GM19468 (cell line): ENCODE results near the gene SIRPB2.
A peak's percentile ranks its signal among the peaks of the same experiment; 100 is the strongest.
"Not testable (repeated sequence)": the region's sequence is repeated elsewhere in the genome, so short reads cannot be mapped to it uniquely, and the experiment has no call there.

ENCODE experiments used
- ATAC-seq: cut with Tn5 transposase; IDR thresholded peaks from one replicate; pipeline ENCODE4 v1.9.1; 2021; ENCODE audit warnings: mild to moderate bottlenecking, moderate library complexity, moderate number of reproducible peaks; ENCODE audit not compliant: unreplicated experiment; ENCODE audit errors: extremely low read depth

SIRPB2 gene

DNA sequence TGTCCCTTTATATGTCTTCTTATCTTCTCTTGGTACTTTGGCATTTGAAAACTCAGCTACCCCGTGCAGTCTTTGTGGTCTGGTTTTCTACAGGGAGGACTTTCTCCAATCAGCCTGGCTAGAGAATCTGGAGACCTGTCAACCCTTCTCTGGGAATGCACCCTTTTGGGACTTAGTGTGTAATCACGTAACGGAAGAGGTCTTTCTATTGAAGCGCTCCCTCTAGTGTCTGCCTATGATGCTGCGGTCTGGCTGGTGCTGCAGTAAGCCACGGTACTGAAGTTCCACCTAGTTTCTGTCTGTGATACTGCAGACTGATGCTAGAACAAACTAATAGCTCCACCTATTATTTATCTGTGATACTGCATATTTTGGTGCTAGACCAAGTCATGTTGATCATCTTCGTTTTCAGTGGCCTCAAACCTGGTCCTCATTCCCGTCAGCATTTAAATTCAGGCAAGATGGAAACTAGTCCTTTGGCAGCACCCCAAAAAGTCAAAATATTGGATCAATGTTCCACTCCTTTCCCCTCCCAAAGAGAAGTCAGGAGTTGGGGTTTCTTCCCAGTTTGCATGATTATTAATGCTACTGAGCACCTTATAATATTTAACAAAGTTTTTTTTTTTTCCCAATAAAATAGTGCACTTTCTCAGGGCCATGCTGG is 12.5 kb upstream of the SIRPB2 start:
- peak; percentile 84 for ATAC-seq

DNA sequence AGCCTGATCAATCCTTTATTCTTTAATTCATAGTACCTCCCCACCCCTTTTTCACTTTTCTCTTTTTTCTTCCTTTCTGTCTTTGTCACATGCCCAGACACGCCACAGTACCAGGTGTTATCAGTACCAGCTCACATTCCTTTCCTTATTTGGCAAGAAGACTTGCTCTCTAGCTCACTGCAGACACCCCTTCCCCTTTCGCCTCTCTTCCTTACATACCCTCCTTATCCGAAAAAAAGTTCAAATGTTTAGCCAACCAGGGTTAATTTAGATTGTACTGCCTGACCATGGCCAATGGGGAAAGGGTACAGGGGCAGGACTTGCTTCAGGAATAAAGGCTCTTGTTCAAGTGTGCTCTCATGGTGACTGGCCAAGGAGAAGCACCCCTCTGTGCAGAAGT is 9.3 kb upstream of the SIRPB2 start:
- ATAC-seq: no peak

DNA sequence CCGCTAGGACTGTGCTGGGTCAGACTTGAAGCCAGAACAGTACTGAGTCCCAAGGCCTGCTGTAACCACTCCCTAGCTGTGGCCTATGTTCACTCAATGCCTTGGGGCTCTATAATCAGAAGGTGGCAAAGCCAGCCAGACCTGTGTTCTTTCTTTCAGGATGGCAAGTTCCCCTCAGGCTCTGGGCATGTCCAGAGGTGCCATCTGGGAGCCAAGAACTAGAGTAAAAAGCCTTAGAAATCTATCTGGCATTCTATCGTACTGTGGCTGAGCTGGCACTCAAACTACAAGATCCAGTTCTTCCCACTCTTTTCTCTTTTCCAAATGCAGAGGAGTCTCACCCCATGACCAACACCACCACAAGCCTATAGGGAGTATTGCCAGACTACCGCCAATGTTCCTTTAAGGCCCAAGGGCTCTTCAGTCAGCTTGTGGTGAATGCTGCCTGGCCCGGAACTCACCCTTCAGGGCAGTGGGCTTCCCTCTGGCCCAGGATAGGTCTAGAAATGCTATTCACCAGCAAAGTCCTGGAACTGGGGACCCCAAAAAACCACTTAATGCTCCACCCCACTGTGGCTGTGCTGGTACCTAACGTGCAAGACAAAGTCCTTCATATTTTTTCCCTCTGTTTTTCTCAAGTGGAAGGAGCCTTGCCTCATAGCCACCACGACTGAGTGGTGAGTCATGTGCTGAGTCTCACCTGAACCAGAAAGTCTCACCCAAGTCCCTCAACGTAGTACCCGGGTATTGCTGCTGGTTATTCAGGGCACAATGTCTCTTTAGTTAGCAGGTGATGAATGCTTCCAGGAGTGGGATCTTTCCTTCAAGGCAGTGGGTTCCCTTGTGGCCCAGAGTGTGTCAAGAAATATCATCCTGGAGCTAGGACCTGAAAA is 8.6 kb upstream of the SIRPB2 start:
- no peak for ATAC-seq

GRCh38 chr20:1497371-1497770 is 6.2 kb upstream of the SIRPB2 start:
- not testable (repeated sequence) for ATAC-seq

DNA sequence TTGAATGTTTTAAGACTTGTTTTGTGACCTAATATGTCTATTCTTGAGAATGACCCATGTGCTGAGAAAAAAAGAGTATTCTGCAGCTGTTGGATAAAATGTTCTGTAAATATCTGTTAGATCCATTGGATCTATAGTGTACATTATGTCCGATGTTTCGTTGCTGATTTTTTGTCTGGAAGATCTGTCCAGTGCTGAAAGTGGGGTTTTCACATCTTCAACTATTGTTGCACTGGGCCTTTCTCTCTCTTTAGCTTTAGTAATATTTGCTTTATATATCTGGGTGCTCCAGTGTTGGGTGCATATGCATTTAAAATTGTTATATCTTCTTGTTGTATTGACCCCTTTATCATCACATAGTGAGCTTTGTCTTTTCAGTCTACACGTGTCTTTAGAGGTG is 5.7 kb upstream of the SIRPB2 start:
- no peak for ATAC-seq

GRCh38 chr20:1494436-1494835 is 3.2 kb upstream of the SIRPB2 start:
- ATAC-seq: no peak

DNA sequence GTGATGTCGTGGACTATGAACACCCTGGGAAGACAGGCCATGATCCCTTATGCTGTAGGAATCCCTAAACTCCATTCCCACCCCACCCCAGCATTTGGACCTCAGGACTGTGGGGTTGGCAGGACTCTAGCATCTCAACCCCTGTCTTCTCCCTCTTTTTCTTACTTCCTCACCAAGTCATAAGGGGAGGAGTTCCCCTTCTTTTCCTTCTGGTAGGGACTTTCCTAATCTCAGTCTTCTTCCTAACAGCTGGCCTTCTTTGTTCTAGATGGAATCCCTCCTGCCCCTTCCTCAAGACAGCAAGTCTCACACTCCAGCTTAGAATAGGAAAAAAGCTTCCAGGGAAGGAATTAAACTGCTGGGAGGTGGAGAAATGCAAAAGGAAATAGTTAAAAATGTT is 2.3 kb upstream of the SIRPB2 start:
- no peak for ATAC-seq

- ATAC-seq: no peak
Observed at GRCh38 chr20:1491860-1492642, 831 bp upstream of the SIRPB2 start.

- no peak for ATAC-seq
Observed at GRCh38 chr20:1490643-1491195, 501 bp downstream of the SIRPB2 start.

GRCh38 chr20:1489764-1490436 is 1.3 kb downstream of the SIRPB2 start:
- ATAC-seq: no peak

DNA sequence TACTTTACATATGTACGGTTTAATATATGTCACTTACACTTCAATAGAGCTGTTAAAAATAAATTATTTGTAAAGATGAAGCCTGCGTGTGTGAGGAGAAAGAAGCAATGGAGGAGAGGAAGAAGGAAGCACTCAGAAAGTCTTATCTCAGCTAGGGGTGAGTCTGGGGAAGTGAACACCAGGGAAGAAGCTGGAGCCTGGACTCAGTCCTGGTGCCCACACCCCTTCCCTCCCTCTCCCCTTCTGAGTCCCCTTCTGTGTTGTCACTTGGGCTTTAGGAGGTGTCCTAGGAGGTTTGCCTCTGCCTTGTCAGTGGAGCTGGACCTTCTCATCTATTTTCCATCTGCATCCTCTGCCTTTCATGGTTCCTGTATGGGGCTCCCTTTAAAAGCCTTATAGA is 1.9 kb downstream of the SIRPB2 start:
- ATAC-seq: no peak

- ATAC-seq: no peak
Observed at GRCh38 chr20:1486566-1486965, 4.7 kb downstream of the SIRPB2 start.

DNA sequence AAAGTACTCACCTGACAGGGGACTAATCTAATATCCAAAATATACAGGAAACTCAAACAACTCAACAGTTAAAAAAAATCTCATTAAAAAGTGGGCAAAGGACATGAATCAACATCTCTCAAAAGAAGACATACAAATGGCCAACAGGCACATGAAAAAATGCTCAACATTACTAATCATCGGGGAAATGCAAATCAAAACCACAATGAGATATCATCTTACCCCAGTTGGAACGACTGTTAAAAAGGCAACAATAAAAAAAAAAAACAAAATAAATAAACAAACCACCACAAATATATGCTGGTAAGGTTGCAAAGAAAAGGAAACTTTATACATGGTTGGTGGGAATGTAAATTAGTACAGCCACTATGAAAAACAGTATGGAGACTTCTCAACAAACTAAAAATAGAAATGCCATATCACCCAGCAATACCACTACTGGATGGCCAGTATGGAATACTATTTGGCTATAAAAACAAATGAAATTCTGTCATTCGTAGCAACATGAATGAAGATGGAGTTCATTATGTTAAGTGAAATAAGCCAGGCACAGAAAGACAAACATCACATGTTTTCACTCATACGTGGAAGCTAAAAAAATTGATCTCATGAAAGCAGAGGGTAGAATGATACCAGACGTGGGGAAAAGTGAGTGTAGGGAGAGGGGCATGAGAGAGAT is 6.6 kb downstream of the SIRPB2 start:
- ATAC-seq: no peak

DNA sequence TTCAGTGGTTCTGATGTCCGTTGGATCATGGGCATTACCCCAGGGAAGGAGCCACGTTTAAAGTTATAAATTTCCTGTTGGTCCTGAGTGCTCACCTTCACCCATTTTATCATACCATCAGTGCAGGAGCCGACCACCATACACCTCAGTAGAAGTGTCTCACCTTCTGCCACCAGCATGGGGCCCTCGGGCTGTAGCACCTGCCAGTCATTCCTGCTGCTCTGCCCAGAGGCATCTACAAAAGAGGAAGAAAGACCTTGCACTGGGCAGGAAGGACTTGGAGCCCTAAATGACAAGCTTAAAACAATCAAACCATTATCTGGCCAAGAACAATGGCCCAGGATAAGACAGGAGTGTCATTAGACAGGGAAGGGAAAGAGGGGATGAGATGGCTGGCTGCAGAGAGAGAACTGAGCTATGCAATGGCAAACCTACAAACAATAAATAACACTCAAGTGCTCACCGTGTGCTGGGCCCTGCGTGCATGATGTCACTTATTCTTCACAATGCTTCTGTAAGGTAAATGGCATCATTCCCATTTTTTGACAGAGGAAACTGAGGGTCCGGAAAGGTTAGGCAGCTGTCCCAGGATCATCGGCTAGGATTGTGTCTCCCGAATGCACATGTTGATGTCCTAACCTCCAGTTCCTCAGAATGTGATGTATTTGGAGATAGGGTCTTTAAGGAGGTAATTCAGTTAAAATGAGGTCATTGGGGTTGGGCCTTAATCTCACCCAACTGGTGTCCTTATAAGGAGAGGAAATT is 11.2 kb downstream of the SIRPB2 start:
- ATAC-seq: no peak

DNA sequence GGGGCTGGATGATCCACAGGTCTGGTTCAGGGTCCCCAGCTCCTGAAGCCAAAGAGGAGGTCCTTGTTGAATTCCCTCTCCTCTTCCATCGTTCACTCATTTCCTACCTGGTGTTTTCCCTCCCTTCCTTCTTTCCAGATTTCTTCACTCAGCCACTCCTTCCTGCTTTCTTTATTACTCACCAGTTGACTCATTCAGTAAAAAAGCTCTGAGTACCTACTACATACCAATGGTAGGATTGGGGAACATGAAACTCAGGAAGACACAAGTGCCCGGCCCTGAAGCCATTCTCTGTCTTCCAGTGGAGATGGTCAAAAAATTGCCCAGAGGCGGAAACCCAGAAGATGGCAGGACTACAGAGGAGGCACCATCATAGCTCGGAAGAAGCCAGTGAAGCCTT is 12.7 kb downstream of the SIRPB2 start:
- ATAC-seq: no peak

DNA sequence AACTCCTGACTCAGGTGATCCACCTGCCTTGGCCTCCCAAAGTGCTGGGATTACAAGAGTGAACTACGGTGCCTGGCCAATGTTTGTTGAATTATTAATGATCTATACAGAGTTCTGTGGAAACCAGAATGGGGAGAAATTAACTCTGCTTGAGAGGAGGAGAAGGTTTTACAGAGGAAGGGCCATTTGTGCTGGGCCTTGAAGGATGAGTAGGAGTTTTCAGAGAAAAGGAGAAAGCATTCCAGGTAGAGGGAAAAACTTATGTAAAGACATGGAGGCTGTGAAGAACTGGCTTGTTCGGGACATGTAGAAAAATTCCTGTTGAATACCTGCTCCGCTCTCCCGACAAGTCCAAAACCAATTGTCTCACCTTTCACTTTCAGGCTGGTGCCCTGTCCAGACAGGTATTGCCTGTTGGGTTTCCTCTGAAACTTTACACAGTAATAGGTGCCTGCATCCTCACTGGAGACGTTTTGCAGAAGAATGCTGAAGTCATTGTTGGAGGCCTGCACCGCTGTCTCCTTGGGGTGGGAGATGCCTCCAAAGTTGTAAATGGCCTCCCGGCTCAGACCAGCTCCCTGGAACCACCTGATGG is 13.2 kb downstream of the SIRPB2 start:
- ATAC-seq: no peak

GRCh38 chr20:1474817-1475603 is 16.2 kb downstream of the SIRPB2 start:
- ATAC-seq: no peak

GRCh38 chr20:1474325-1474724 is 16.9 kb downstream of the SIRPB2 start:
- no peak for ATAC-seq
